Gastrocnemius medialis (tissue), 4 donors: ENCODE measurements around the gene NCAPG. TPM values are rescaled to one million over a fixed set of nuclear protein-coding genes. Genes with fewer than 3 reads are reported as not detected.

Experiments
- ATAC-seq, 2 donors: fragments of 150-250 bp; one replicate each; pipeline ENCODE4 v1.9.1; 2016
- DNase-seq, 2 donors: peaks; one replicate each; pipeline ENCODE4 v3.0.0-alpha.2; 2019
- H3K27ac ChIP-seq, 4 donors: fragments of 200-600 bp; sonication (generic); 1 replicate in 1 of 4; 2 replicates in 3 of 4; pipeline ENCODE4 v1.5.1; 2016 to 2018; ENCODE audit warnings: mild to moderate bottlenecking in 2 of 4, moderate library complexity in 1 of 4
- H3K27me3 ChIP-seq, 3 donors: fragments of 200-600 bp; sonication (generic) in 2 of 3; 1 replicate in 1 of 3; 2 replicates in 2 of 3; pipeline versions ENCODE4 v1.5.1 to v1.6.0; 2016 to 2019; ENCODE audit warnings: mild to moderate bottlenecking in 1 of 3, moderate library complexity in 1 of 3
- H3K36me3 ChIP-seq, 2 donors: fragments of 200-600 bp; sonication (generic) in 1 of 2; one replicate each; pipeline ENCODE4 v1.5.1; 2017 to 2018
- H3K4me1 ChIP-seq, 2 donors: fragments of 200-600 bp; sonication (generic) in 1 of 2; one replicate each; pipeline ENCODE4 v1.5.1; 2016 to 2017; ENCODE audit warnings: mild to moderate bottlenecking in 2 of 2
- H3K4me3 ChIP-seq, 4 donors: fragments of 200-600 bp; sonication (generic) in 3 of 4; 1 replicate in 1 of 4; 2 replicates in 3 of 4; pipeline ENCODE4 v1.5.1; 2016 to 2019; ENCODE audit warnings: mild to moderate bottlenecking in 2 of 4
- H3K9me3 ChIP-seq, 3 donors: fragments of 200-600 bp; sonication (generic) in 2 of 3; 1 replicate in 1 of 3; 2 replicates in 2 of 3; pipeline ENCODE4 v1.5.1; 2016 to 2019
- POLR2A ChIP-seq, 2 donors: fragments of 450-650 bp; IDR thresholded peaks; one replicate each; pipeline ENCODE4 v1.6.1; 2017; ENCODE audit warnings: antibody characterized with exemption in 2 of 2, mild to moderate bottlenecking in 2 of 2, moderate library complexity in 2 of 2
- in situ Hi-C, 4 donors: fragments of 200-750 bp; cut with MboI; loops; one replicate each; pipeline versions ENCODE4 v1.15.0 to v1.8.0; 2017; ENCODE audit warnings: low sequenced_read_pairs in 4 of 4
- intact Hi-C: fragments of 100-400 bp; cut with DNase I; formaldehyde crosslinking; loops from one replicate; pipeline ENCODE4 v1.15.1; 2023; ENCODE audit warnings: low total_unique reads
- total RNA-seq, 4 donors: library from RNA; depleted of rRNA; stranded (reverse); fragments of >200 nt; gene quantifications; one replicate each; pipeline versions ENCODE4 v1.1.0 to v1.2.3, GENCODE V29; 2016
- TF ChIP-seq, protein P1 (sequence below), 5 experiments: fragments of 450-650 bp in 3 of 5; fragments of 200-600 bp in 2 of 5; sonication (generic) in 2 of 5; IDR thresholded peaks in 4 of 5; conservative IDR thresholded peaks in 1 of 5; 1 replicate in 4 of 5; 2 replicates in 1 of 5; pipeline ENCODE4 v1.5.1; 2016 to 2019; ENCODE audit warnings: antibody characterized with exemption in 5 of 5, mild to moderate bottlenecking in 3 of 5, moderate library complexity in 3 of 5

Gene NCAPG
- total RNA-seq, 4 donors from 2014 or later, result 0.25 to 0.49 (median 0.33) TPM; not detected in 1

DNA sequence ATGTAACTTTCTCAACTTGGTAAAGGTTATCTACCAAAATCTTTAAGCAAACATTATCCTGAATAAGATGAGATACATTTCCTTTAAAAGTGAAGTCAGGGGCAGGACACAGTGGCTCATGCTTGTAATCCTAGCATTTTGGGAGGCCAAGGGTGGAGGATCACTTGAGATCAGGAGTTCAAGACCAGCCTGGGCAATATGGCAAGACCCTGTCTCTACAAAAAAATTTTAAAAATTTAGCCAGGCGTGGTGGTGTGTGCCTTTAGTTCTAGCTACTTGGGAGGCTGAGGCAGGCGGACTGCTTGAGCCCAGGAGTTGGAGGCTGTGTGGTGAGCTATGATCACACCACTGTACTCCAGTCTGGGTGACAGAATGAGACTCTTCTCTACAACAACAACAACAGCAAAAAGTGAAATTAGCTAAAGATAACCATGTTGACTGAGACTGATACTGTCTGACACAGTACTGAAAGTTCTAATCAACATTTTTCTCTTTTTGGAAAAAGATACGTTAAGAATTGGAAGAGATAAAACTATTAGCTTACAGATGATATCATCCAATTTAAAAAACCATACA is 5.1 kb upstream of the NCAPG start:
- DNase-seq, result no peak
- TF ChIP-seq, protein P1, sequence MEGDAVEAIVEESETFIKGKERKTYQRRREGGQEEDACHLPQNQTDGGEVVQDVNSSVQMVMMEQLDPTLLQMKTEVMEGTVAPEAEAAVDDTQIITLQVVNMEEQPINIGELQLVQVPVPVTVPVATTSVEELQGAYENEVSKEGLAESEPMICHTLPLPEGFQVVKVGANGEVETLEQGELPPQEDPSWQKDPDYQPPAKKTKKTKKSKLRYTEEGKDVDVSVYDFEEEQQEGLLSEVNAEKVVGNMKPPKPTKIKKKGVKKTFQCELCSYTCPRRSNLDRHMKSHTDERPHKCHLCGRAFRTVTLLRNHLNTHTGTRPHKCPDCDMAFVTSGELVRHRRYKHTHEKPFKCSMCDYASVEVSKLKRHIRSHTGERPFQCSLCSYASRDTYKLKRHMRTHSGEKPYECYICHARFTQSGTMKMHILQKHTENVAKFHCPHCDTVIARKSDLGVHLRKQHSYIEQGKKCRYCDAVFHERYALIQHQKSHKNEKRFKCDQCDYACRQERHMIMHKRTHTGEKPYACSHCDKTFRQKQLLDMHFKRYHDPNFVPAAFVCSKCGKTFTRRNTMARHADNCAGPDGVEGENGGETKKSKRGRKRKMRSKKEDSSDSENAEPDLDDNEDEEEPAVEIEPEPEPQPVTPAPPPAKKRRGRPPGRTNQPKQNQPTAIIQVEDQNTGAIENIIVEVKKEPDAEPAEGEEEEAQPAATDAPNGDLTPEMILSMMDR (IDR thresholded peaks at IDR 0.05 in 4 of 5, conservative IDR thresholded peaks at IDR 0.05 in 1 of 5), result no peak
- TF ChIP-seq POLR2A (IDR thresholded peaks at IDR 0.05), result no peak
- Histone ChIP-seq H3K9me3 (no peaks in the 10 kb centered on the region), H3K27ac (no peak overlapping the region), H3K36me3 (peaks cover 0 to 18% of the 10 kb centered on the region in 2 donors), H3K4me3 (no peak overlapping the region), H3K27me3 (no peaks in the 10 kb centered on the region), H3K4me1 (peaks cover 36 to 37% of the 10 kb centered on the region in 2 donors)
- no peak for ATAC-seq
- in situ Hi-C loops (loop anchor here (5.0 to 25.0 kb wide), 8 partner anchors 191 to 782 kb away; partner anchors contain the start of genes LCORL (in 3 of the 4), LAP3 (in 1 of the 4) and MED28 (in 1 of the 4)), intact Hi-C loops (loop anchor here (5.0 kb wide), 2 partner anchors 43 to 168 kb away; no protein-coding TSS in a partner anchor)

DNA sequence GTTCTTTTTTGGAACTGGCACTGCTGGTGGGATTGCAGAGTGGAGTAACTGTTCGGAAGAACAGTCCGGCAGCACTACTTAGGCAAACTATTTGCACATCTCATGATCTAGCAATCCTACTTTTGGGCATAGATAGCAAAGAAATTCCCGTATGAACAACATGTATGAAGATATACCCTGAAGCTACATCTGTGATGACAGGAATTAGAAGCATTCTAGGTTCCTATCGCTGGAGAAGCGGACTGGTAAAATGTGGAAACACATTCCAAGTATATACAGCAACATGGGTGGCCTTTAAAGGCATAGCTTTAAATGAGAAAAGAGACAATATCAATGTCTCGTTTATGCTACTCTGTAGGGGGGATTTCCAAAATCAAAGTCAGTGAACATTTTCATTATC is 3.3 kb upstream of the NCAPG start:
- intact Hi-C loops (loop anchor here (5.0 kb wide), 2 partner anchors 45 to 170 kb away; no protein-coding TSS in a partner anchor), in situ Hi-C loops (loop anchor here (5.0 to 25.0 kb wide), 8 partner anchors 193 to 780 kb away; partner anchors contain the start of genes LCORL (in 3 of the 4), LAP3 (in 1 of the 4) and MED28 (in 1 of the 4))
- TF ChIP-seq POLR2A (IDR thresholded peaks at IDR 0.05), result no peak
- TF ChIP-seq, protein P1 (IDR thresholded peaks at IDR 0.05 in 4 of 5, conservative IDR thresholded peaks at IDR 0.05 in 1 of 5), result no peak
- peaks cover 43 to 48% of the 10 kb centered on the region in 2 donors for H3K4me1 ChIP-seq
- H3K27ac ChIP-seq, result peak overlapping the region in 3 of 4 donors; percentile 41 to 99 (median 94)
- H3K36me3 ChIP-seq, result peaks cover 0 to 18% of the 10 kb centered on the region in 2 donors
- H3K9me3 ChIP-seq, result no peaks in the 10 kb centered on the region
- ATAC-seq, result no peak
- peak overlapping the region in 1 of 4 donors; percentile 17 for H3K4me3 ChIP-seq
- DNase-seq, result no peak
- no peaks in the 10 kb centered on the region for H3K27me3 ChIP-seq

DNA sequence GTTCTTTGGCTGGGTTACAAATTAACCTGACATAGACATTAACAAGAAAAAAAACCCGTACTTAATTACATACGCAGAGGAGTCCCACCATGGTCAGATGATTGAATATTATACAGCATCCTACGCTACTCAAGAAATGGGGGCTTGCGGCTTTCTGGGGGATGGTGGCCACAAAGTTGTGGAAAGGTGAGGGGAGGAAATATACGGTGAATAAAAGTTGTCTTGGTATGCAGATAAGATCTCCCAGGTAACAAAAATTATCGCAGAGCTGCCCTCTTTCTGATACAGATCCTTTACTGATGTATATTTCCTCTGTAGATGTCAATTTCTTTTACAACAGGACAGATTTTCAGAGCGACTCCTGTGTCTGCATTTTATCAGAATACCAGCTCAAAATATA is 1.1 kb upstream of the NCAPG start:
- in situ Hi-C loops (loop anchor here (5.0 to 25.0 kb wide), 9 partner anchors 195 to 785 kb away; partner anchors contain the start of genes LCORL (in 3 of the 4), LAP3 (in 1 of the 4) and MED28 (in 1 of the 4)), intact Hi-C loops (loop anchor here (1.0 to 5.0 kb wide), 4 partner anchors 47 to 232 kb away; partner anchors contain the start of genes LAP3 and LCORL)
- TF ChIP-seq, protein P1 (IDR thresholded peaks at IDR 0.05 in 4 of 5, conservative IDR thresholded peaks at IDR 0.05 in 1 of 5), result no peak
- TF ChIP-seq POLR2A (IDR thresholded peaks at IDR 0.05), result no peak
- Histone ChIP-seq H3K4me1 (peaks cover 43 to 48% of the 10 kb centered on the region in 2 donors), H3K27ac (peak overlapping the region; percentile 94 to 99 (median 97)), H3K27me3 (no peaks in the 10 kb centered on the region), H3K4me3 (peak overlapping the region; percentile 82 to 95 (median 88)), H3K9me3 (no peaks in the 10 kb centered on the region), H3K36me3 (peaks cover 0 to under 1% of the 10 kb centered on the region in 2 donors)
- ATAC-seq, result no peak
- no peak for DNase-seq

DNA sequence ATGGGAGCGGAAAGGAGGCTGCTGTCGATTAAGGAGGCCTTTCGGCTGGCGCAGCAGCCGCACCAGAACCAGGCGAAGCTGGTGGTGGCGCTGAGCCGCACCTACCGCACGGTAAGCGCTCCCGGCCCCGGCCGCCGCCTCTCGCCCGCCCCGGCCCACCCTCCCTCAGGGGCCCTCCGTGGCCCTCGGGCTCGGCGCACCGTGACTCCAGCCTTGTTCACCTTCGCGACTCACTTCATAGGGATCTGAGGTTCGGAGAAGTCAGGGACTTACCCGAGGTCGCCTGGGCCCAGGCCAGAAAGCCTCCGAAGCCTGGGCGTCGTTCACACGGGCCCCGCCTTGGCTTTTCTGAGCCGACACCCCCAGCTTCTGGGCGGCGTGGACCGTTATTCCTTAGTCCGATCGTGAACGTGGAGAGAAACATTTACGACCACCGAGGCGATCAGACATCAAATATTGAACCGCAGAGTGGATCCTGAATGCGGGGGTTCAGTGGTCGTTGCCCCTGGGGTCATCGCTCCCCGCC is 362 bp downstream of the NCAPG start:
- peak overlapping the region in 2 of 4 donors; percentile 19 to 94 for H3K27ac ChIP-seq
- H3K27me3 ChIP-seq, result no peaks in the 10 kb centered on the region
- no peaks in the 10 kb centered on the region for H3K9me3 ChIP-seq
- peak in 1 of 2 donors; percentile 1 for ATAC-seq
- peaks cover 43 to 47% of the 10 kb centered on the region in 2 donors for H3K4me1 ChIP-seq
- H3K36me3 ChIP-seq, result no peaks in the 10 kb centered on the region
- intact Hi-C loops (no loop called here), in situ Hi-C loops (loop anchor here (10.0 to 25.0 kb wide), 4 partner anchors 201 to 784 kb away; partner anchors contain the start of gene LCORL (in 2 of the 4))
- peak overlapping the region; percentile 78 to 91 (median 84) for H3K4me3 ChIP-seq
- TF ChIP-seq POLR2A (IDR thresholded peaks at IDR 0.05), result no peak
- TF ChIP-seq, protein P1 (IDR thresholded peaks at IDR 0.05 in 4 of 5, conservative IDR thresholded peaks at IDR 0.05 in 1 of 5), result no peak
- peak in 1 of 2 donors; percentile 17 for DNase-seq
